GM19438 (cell line): ENCODE data around the gene RPL29.

ENCODE experiments used
- ATAC-seq: cut with Tn5 transposase; IDR thresholded peaks from one replicate; pipeline ENCODE4 v1.9.1; 2021; ENCODE audit warnings: low read depth; ENCODE audit not compliant: unreplicated experiment

The RPL29 gene

DNA sequence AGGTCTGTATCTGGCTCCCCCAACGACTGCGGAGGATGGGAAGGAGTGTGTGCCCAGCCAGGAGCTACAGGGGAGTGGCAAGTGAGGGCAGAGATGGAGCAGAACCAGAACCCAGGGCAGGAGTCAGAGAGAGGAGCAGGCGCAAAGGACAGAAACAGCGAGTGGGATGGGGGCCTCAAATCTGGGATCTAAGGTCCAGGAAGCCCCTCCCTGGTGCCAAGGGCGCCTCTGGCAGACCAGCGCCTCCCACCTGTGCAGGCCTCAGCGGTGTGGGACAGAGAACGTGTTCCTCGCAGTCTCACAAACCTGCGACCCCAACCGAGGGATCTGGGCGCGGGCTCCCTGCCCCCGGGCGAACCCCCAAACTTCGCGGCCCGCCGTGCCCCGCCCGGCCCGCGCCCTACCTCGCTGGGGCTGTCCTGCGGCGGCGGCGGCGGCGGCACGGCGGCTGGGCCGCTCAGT is 28.7 kb downstream of the RPL29 start:
- peak; percentile 31 for ATAC-seq

DNA sequence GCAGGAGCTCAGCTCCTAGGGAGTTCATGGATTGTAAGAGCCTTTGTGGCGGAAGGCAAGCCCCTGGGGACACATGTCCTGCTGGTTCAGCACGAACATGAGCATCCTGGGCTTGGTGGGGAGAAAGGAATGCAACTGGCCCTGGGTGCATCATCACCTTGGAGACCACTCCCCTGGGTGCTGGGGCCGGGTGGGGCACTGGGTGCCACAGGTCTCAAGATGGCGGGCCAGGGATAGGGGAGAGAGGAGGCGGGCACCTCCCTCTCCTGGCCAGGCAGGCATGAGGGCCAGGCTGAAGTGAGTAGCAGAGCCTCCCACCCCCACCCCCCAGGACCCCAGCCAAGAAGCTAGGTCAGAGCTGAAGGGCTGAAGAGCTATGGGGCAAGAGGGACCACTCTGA is 29.2 kb downstream of the RPL29 start:
- no peak for ATAC-seq

DNA sequence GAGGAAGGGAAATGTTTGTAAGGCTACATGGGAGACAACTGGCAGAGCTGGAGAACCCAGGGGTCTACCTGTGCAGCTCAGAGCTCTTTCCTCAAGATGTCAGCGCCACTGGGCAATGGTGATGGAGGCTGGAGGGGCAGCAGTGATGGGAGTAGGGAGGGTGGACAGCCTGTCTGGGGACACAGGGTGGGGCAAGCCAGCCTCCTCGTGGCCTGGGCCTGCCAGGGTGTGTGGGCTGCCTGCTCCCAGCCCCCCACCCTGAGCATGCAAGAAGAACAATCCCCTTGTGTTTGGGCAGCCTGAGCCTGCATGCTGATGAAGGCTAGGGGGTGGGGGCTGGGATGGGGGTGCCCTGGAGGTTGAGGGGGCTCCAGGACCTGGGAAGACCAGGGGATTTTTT is 29.7 kb downstream of the RPL29 start:
- no peak for ATAC-seq

GRCh38 chr3:51964521-51964920 is 31.2 kb downstream of the RPL29 start:
- no peak for ATAC-seq

DNA sequence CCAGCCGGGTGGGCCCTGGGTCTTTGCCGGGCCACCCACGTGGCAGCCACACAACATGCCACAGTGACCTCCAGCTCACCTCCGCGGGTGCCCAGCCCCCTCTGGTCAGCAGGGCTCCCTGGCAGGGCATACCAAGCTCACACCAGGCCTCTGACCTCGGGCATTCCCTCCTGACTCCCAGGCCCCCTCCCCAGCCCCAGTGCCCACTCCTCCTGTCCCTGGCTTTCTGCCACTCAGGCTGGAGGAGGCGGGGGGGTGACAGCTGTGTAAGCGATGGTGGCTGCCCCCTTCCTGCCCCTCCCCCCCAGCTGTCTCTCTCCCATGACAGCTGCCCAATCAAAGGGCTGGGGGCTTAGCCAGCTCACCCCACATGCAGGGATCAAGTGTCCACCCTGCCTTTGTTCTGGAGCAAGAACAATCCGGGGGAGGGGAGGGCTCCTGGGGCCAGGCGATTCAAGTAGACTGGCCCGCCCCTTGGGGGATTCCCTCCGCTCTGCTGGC is 31.7 kb downstream of the RPL29 start:
- no peak for ATAC-seq

DNA sequence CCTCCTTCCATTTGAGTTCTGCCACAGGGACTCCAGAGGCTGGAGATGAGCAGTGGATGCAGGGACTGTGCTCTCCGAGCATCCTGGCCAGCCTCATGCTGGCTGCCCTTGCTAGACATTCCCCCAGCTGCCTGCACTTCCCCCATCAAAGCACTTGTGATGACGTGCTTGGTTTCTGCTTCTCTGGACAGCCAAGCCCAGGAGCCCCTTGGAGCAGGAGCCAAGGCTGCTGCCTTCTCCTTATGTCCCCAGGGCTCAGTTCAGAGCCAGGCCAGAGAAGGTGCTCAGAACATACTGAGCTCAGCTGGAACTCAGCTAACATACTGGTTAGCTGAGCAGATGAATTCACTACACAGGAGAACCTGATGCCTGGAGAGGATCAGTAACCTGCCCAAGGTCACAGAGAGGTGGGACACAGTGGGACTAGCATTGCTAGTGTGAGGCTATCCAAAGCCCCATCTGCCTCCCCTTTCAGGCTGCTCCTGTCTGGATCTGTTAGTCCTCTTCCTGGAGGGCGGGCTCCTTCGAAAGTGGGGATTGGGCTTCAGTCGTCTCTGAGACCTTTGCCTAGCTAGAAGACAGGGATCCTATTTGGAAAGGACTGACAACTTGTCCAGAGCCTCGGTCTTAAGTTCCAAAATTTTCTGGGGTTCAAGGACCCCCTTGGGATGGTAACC is 32.7 kb downstream of the RPL29 start:
- ATAC-seq, result no peak

- no peak for ATAC-seq
Measured at GRCh38 chr3:51961602-51962569, 33.8 kb downstream of the RPL29 start.

GRCh38 chr3:51961011-51961410 is 34.7 kb downstream of the RPL29 start:
- no peak for ATAC-seq

GRCh38 chr3:51960386-51960785 is 35.3 kb downstream of the RPL29 start:
- ATAC-seq, result no peak

DNA sequence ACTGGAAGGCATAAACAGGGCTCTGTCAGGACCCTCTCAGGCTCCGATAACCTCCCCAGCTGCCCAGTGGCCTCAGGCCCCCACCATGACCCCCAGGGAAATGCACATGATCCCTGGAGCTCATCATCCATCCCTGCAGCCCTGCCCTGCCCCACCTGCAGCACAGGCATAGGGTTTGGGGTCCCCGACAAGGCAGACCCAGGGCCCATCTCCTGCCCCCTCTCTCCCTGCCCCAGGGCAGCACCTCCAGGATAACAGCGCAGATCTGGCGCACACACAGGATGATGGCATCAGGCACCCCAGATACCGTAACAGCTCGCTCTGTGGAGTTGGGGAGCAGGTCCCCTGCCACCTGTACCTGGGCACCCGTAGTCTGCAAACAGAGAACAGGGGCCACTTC is 36.0 kb downstream of the RPL29 start:
- no peak for ATAC-seq

- no peak for ATAC-seq
Measured at GRCh38 chr3:51958603-51959521, 36.8 kb downstream of the RPL29 start.

DNA sequence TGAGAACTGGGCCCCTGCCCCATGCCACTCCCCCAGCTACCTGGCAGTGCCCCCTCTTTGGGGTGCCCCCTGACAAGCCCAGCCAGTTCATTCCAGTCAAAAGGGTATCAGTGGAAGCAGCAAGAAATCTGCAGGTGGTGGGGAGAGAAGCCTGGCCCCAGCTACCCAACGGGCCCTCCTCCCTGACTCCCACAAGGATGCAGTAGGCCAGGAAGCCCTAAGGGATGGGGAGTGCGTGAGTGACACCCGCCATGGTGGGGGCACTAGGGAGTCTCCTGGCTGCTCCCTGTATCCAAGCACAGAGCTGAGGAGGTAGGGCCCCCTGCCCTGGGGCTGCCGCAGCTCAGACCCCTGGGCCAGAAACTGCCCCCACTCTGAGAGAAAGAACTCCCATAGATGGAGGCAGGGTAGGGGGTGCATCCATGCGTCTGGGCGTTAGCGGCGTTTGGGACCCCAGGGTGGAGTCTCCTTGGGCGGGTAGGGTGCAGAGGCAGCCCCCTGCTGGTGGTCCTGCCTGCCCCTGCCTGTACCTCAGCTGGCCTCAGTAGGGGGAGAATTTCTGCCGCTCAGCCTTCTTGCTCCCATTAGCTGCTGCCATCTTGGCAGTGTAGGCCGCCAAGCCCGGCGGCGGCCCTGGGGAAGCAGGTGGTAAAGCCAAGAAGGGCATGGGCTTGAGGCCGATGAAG is 38.0 kb downstream of the RPL29 start:
- no peak for ATAC-seq

DNA sequence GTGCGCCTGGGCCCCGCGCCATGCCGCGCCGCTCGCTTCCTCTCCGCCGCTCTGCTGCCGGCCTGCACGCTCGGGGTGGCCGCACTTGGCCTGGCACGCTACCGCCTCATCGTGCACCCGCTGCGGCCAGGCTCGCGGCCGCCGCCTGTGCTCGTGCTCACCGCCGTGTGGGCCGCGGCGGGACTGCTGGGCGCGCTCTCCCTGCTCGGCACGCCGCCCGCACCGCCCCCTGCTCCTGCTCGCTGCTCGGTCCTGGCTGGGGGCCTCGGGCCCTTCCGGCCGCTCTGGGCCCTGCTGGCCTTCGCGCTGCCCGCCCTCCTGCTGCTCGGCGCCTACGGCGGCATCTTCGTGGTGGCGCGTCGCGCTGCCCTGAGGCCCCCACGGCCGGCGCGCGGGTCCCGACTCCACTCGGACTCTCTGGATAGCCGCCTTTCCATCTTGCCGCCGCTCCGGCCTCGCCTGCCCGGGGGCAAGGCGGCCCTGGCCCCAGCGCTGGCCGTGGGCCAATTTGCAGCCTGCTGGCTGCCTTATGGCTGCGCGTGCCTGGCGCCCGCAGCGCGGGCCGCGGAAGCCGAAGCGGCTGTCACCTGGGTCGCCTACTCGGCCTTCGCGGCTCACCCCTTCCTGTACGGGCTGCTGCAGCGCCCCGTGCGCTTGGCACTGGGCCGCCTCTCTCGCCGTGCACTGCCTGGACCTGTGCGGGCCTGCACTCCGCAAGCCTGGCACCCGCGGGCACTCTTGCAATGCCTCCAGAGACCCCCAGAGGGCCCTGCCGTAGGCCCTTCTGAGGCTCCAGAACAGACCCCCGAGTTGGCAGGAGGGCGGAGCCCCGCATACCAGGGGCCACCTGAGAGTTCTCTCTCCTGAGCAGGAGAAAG is 39.6 kb downstream of the RPL29 start:
- ATAC-seq, result no peak

DNA sequence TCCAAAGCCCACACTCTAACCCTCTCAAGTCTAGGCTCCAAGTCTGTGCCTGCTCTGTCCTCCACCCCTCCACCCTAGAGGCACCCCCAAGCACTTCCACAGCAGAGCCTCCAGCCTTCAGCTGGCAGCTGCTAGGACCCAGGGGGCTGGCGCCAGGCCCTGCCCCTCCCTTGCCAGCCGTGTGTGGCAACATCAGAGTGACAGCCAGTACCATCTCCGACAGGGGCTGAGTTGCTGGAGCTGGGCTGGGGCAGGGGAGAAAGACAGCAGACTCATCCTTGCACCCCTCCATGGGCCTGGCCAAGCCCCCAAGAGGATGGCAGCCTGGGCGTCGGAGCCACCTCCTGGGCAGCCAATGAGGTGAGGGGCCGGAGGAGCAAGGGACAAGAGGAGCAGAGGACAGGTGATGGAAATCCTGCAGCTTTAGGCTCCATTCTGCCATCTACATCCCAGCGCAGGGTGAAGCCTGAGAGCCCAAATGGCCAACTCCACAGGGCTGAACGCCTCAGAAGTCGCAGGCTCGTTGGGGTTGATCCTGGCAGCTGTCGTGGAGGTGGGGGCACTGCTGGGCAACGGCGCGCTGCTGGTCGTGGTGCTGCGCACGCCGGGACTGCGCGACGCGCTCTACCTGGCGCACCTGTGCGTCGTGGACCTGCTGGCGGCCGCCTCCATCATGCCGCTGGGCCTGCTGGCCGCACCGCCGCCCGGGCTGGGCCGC is 40.4 kb downstream of the RPL29 start, which contains the start of gene GPR62:
GPR62 (plus strand) TSS at position 207 of the 718 bp plus-strand sequence; CDS start at position 479, 272 bp downstream.
- ATAC-seq, result no peak

DNA sequence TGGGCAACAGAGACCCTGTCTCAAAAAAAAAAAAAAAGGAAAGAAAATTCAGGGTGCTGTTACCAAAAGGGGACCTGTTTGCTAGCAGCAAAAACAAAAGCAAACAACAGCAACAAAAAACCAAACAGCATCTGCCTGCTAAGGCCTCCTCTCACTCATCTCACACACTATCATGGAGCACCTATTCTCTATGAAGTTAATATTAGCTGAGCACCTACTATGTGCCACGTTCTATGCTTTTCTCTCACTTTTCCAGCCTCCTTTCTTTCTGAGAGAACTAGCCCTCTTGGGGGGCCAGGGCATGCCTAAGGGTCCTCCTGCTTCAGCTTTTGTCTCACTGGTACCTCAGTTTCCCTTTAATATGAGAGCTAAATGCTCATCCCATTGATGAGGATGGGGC is 41.0 kb downstream of the RPL29 start:
- ATAC-seq, result no peak

DNA sequence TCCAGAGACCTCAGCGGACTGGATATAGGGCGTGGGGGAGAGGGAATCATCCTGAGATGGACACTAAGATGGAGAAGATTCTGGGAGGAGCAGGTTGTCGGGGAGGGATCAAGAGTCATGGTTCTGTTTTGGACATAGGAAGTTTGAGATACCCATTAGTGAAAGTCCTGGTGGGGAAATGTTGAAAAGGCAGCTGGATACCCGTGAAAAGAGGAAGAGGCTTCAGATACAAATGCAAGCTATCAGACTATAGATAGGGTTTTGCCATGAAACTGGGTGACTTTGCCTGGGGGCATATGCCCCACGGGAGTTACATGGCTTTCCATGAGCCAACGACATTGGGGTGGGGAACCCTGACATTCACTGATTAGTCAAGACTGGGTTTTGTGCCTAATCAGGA is 41.6 kb downstream of the RPL29 start:
- no peak for ATAC-seq

DNA sequence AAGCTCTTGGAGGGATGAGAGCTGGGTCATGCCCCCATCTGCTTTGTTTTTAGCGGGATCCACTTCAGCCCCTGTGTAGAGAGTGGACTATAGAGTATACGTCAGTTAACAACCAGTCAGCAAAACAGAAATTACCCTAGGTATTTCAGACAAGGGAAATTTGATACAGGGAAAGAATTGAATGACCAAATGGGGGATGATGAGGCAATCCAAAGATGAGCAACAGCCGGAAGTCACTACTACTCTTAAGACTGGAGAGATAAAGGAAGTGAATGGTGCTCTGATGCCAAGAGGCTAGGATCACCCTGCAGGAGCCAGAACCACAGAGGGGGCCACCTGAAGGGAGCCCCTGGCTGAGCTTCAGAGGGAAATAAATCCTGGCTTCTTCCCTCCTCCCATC is 42.2 kb downstream of the RPL29 start:
- ATAC-seq, result no peak

DNA sequence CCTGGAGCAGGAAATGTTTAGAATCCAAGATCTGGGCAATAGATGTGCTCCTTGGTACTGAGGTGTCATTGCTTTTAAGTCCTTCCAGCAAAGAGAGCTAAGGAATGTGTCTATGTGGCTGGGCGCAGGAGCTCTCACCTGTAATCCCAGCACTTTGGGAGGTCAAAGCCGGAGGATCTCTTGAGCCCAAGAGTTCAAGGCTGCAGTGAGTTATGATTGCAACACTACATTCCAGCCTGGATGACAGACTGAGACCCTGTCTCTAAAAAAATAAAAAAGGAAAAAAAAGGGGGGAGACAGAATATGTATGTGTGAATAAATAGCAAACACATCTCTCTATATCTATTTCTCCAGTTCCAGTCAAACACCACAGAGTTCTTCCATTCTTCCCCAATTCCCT is 44.8 kb downstream of the RPL29 start:
- ATAC-seq, result no peak
